Measurements from ENCODE around the gene RGCC. TPM values are rescaled to one million over a fixed set of nuclear protein-coding genes. Genes with fewer than 3 reads are reported as not detected.

Gene RGCC
- polyA plus RNA-seq, 2 of the 4 experiments (the other 2 are of a cell fraction): 0.43 to 1.3 TPM

GRCh38 chr13:41500511-41500910 is 43.2 kb downstream of the RGCC start:
- no peak for TF ChIP-seq ESRRA (IDR thresholded peaks at IDR 0.05; ENCODE audit: borderline replicate concordance, low read length)
- TF ChIP-seq RFX5 (IDR thresholded peaks at IDR 0.05): no peak
- no peak for TF ChIP-seq FOSB (CRISPR knock-in tag; IDR thresholded peaks at IDR 0.05)
- no peak for TF ChIP-seq CBX8 (IDR thresholded peaks at IDR 0.05)
- TF ChIP-seq, protein P1, sequence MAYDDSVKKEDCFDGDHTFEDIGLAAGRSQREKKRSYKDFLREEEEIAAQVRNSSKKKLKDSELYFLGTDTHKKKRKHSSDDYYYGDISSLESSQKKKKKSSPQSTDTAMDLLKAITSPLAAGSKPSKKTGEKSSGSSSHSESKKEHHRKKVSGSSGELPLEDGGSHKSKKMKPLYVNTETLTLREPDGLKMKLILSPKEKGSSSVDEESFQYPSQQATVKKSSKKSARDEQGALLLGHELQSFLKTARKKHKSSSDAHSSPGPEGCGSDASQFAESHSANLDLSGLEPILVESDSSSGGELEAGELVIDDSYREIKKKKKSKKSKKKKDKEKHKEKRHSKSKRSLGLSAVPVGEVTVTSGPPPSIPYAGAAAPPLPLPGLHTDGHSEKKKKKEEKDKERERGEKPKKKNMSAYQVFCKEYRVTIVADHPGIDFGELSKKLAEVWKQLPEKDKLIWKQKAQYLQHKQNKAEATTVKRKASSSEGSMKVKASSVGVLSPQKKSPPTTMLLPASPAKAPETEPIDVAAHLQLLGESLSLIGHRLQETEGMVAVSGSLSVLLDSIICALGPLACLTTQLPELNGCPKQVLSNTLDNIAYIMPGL (CRISPR knock-in tag; IDR thresholded peaks at IDR 0.05; ENCODE audit: borderline replicate concordance): no peak
- no peak for TF ChIP-seq PBX3 (IDR thresholded peaks at IDR 0.05)
- no peak for TF ChIP-seq ZFP36 (IDR thresholded peaks at IDR 0.05; ENCODE audit: borderline replicate concordance, partially characterized antibody)
- Histone ChIP-seq H3K4me1 (no peaks in the 10 kb centered on the region), H3K27ac (no peak overlapping the region), H3K4me3 (no peak overlapping the region), H3K9me3 (0 out of 3 replicates have a peak, but pooled peaks cover 2% of the 10 kb centered on the region), H3K4me2 (no peak overlapping the region)
- DNase-seq (ENCODE audit: low read depth in 1 of 2, low spot score in 1 of 2): no peak
- no peak for ATAC-seq
- WGBS (ENCODE audit: missing lambda C conversion rate): 51% methylated on average over 5 of the region's 5 CpGs
- no peak for FAIRE-seq
- CTCF ChIA-PET: interaction anchor here (1.5 kb wide), 1 partner anchor 10 kb away, joined by 5 read pairs; no protein-coding TSS in a partner anchor
- POLR2A ChIA-PET: no interaction called here

GRCh38 chr13:41501281-41501680 is 43.9 kb downstream of the RGCC start:
- POLR2A ChIA-PET: no interaction called here
- CTCF ChIA-PET: interaction anchor here (1.5 kb wide), 1 partner anchor 11 kb away, joined by 5 read pairs; no protein-coding TSS in a partner anchor
- Histone ChIP-seq H3K9me3 (0 out of 3 replicates have a peak, but pooled peaks cover 2% of the 10 kb centered on the region), H3K4me2 (no peak overlapping the region), H3K4me1 (no peaks in the 10 kb centered on the region), H3K27ac (no peak overlapping the region), H3K4me3 (no peak overlapping the region)
- TF ChIP-seq NR3C1 (IDR thresholded peaks at IDR 0.05): no peak
- no peak for TF ChIP-seq PHF8 (IDR thresholded peaks at IDR 0.05; ENCODE audit: borderline replicate concordance, low read depth)
- no peak for TF ChIP-seq POLR2AphosphoS2 (conservative IDR thresholded peaks at IDR 0.05; ENCODE audit: low read length)
- no peak for TF ChIP-seq BCL3 (IDR thresholded peaks at IDR 0.05)
- TF ChIP-seq ELK1 (IDR thresholded peaks at IDR 0.05; ENCODE audit: low read depth, low read length): no peak
- TF ChIP-seq RNF2 (IDR thresholded peaks at IDR 0.05; ENCODE audit: borderline replicate concordance, low read depth): no peak
- TF ChIP-seq TFCP2L1 (CRISPR knock-in tag; IDR thresholded peaks at IDR 0.05): no peak
- no peak for FAIRE-seq
- ATAC-seq: no peak
- 71% methylated on average over 4 of the region's 4 CpGs for WGBS (ENCODE audit: missing lambda C conversion rate)
- no peak for DNase-seq (ENCODE audit: low read depth in 1 of 2, low spot score in 1 of 2)

GRCh38 chr13:41502031-41502430 is 44.7 kb downstream of the RGCC start:
- no peak for FAIRE-seq
- CTCF ChIA-PET: no interaction called here
- no peak for DNase-seq (ENCODE audit: low read depth in 1 of 2, low spot score in 1 of 2)
- Histone ChIP-seq H3K27ac (no peak overlapping the region), H3K4me3 (no peak overlapping the region), H3K4me2 (no peak overlapping the region), H3K4me1 (no peaks in the 10 kb centered on the region), H3K9me3 (0 out of 3 replicates have a peak, but pooled peaks cover 2% of the 10 kb centered on the region)
- WGBS (ENCODE audit: missing lambda C conversion rate): 65% methylated on average over 5 of the region's 5 CpGs
- no peak for ATAC-seq
- POLR2A ChIA-PET: no interaction called here
- TF ChIP-seq NR3C1 (IDR thresholded peaks at IDR 0.05): no peak
- TF ChIP-seq BHLHE40 (IDR thresholded peaks at IDR 0.05; ENCODE audit: low read depth, low read length): no peak
- no peak for TF ChIP-seq CBX2 (IDR thresholded peaks at IDR 0.05; ENCODE audit: borderline replicate concordance, low read depth)
- no peak for TF ChIP-seq PHF8 (IDR thresholded peaks at IDR 0.05; ENCODE audit: borderline replicate concordance, low read depth)
- no peak for TF ChIP-seq HOXB13 (CRISPR knock-in tag; IDR thresholded peaks at IDR 0.05; ENCODE audit: low read depth)
- no peak for TF ChIP-seq RFX5 (IDR thresholded peaks at IDR 0.05)
- no peak for TF ChIP-seq TP53 (CRISPR knock-in tag; IDR thresholded peaks at IDR 0.05)
- TF ChIP-seq CBX8 (IDR thresholded peaks at IDR 0.05): no peak
- no peak for TF ChIP-seq REST (IDR thresholded peaks at IDR 0.05)
- no peak for TF ChIP-seq POLR2AphosphoS2 (conservative IDR thresholded peaks at IDR 0.05; ENCODE audit: low read length)
- no peak for TF ChIP-seq NPAS2 (CRISPR knock-in tag; IDR thresholded peaks at IDR 0.05; ENCODE audit: borderline replicate concordance)
- TF ChIP-seq CTCF (IDR thresholded peaks at IDR 0.05): no peak
- no peak for TF ChIP-seq SMC3 (IDR thresholded peaks at IDR 0.05)
